DMS79 treated with DMSO at 0.1 percent for 48 hours (cell line): Measurements from ENCODE around the gene FNBP1.

Experiments used
- DNase-seq: peaks from one replicate; lab custom pipeline; 2025; lab: John Stamatoyannopoulos, UW

The FNBP1 gene

GRCh38 chr9:130045725-130046450 lies 2.9 kb upstream of the FNBP1 start:
- no peak for DNase-seq

GRCh38 chr9:130043654-130044623 lies 950 bp upstream of the FNBP1 start:
- DNase-seq, result no peak

- no peak for DNase-seq
These were observed 544 bp downstream of the FNBP1 start for GRCh38 chr9:130042406-130042884.

- peak; percentile 43 for DNase-seq
These were observed 1.2 kb downstream of the FNBP1 start for GRCh38 chr9:130041648-130042405.

GRCh38 chr9:130040984-130041647 lies 1.9 kb downstream of the FNBP1 start:
- no peak for DNase-seq

- DNase-seq, result no peak
These were observed 3.4 kb downstream of the FNBP1 start for GRCh38 chr9:130039528-130040147.

- no peak for DNase-seq
These were observed 6.9 kb downstream of the FNBP1 start for GRCh38 chr9:130036099-130036498.

GRCh38 chr9:130034570-130034969 lies 8.4 kb downstream of the FNBP1 start:
- DNase-seq, result no peak

- no peak for DNase-seq
These were observed 12.3 kb downstream of the FNBP1 start for GRCh38 chr9:130030651-130031127.

GRCh38 chr9:130029223-130029973 lies 13.6 kb downstream of the FNBP1 start:
- DNase-seq, result no peak

- DNase-seq, result no peak
These were observed 14.3 kb downstream of the FNBP1 start for GRCh38 chr9:130028493-130029222.

GRCh38 chr9:130027533-130028365 lies 15.2 kb downstream of the FNBP1 start:
- DNase-seq, result no peak

GRCh38 chr9:130026583-130027340 lies 16.2 kb downstream of the FNBP1 start:
- no peak for DNase-seq

- no peak for DNase-seq
These were observed 18.4 kb downstream of the FNBP1 start for GRCh38 chr9:130024597-130024994.

- DNase-seq, result no peak
These were observed 18.9 kb downstream of the FNBP1 start for GRCh38 chr9:130023994-130024596.

GRCh38 chr9:130023144-130023787 lies 19.7 kb downstream of the FNBP1 start:
- DNase-seq, result no peak

GRCh38 chr9:130022566-130023143 lies 20.3 kb downstream of the FNBP1 start:
- DNase-seq, result no peak
